ENCODE measurements around the gene WDR62.

GRCh38 chr19:36084231-36085009 is 29.7 kb downstream of the WDR62 start:
- TF ChIP-seq SIN3A (IDR thresholded peaks at IDR 0.05; ENCODE audit: borderline replicate concordance, insufficient read depth, low read depth, low read length) (no peak), CTCF (IDR thresholded peaks at IDR 0.05) (no peak), POLR2AphosphoS5 (IDR thresholded peaks at IDR 0.05; ENCODE audit: low read depth, low read length) (no peak), REST (IDR thresholded peaks at IDR 0.05; ENCODE audit: insufficient read depth in 1 of 2, low read depth in 2 of 2, low read length in 1 of 2) (no peak)
